SU-DHL-6 (cell line): ENCODE data around the gene MAP4K1.

Experiments used
- EZH2phosphoT487 ChIP-seq: fragments of 200-600 bp; sonication (generic), shearing (Covaris generic); conservative IDR thresholded peaks from 2 replicates; pipeline ENCODE4 v1.6.1; 2018; ENCODE audit warnings: mild to moderate bottlenecking, antibody characterized with exemption, low read length, moderate library complexity, mixed read lengths
- TF ChIP-seq, protein P1 (sequence below): fragments of 200-600 bp; sonication (generic); IDR thresholded peaks from one replicate; pipeline ENCODE4 v1.5.1; 2017; ENCODE audit warnings: antibody characterized with exemption, mild to moderate bottlenecking, low read length, moderate library complexity; ENCODE audit not compliant: insufficient read depth, poor library complexity, severe bottlenecking

DNA sequence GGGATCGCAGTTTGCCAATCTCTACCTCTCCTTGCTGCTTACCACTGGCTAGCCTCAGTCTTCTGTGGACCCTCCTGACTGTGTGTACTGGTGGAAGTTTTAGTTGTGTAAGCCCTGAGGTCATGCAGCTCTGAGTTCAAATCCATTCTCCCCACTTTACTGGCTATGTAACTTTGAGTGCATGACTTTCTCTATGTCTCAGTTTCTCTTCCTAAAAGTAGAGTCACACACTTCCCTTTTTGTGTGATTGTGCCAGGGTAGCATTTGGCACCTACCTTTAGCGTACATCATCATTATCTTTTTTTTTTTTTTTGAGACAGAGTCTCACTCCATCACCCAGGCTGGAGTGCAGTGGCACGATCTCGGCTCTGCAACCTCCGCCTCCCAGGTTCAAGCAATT is 70.3 kb downstream of the MAP4K1 start:
- TF ChIP-seq, protein P1, sequence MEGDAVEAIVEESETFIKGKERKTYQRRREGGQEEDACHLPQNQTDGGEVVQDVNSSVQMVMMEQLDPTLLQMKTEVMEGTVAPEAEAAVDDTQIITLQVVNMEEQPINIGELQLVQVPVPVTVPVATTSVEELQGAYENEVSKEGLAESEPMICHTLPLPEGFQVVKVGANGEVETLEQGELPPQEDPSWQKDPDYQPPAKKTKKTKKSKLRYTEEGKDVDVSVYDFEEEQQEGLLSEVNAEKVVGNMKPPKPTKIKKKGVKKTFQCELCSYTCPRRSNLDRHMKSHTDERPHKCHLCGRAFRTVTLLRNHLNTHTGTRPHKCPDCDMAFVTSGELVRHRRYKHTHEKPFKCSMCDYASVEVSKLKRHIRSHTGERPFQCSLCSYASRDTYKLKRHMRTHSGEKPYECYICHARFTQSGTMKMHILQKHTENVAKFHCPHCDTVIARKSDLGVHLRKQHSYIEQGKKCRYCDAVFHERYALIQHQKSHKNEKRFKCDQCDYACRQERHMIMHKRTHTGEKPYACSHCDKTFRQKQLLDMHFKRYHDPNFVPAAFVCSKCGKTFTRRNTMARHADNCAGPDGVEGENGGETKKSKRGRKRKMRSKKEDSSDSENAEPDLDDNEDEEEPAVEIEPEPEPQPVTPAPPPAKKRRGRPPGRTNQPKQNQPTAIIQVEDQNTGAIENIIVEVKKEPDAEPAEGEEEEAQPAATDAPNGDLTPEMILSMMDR, result no peak
- TF ChIP-seq EZH2phosphoT487, result no peak
